Panc1 (cell line): ENCODE measurements around the gene WARS2. TPM values are rescaled to one million over a fixed set of nuclear protein-coding genes. Genes with fewer than 3 reads are reported as not detected.

Source experiments
- ATAC-seq: fragments of 200-7000 bp; cut with Tn5 transposase; 2 replicates; pipeline ENCODE4 v1.9.1; 2020; ENCODE audit warnings: mild to moderate bottlenecking, moderate library complexity
- BruUV-seq: library from RNA; stranded (reverse); fragments of 400-500 nt; replicated peaks from 2 replicates; lab custom pipeline; 2021; lab: Mats Ljungman, UMichigan
- CTCF ChIA-PET: fragments of 300-600 bp; sonication (Branson Sonifier 250); formaldehyde crosslinking; loops from one replicate; lab custom pipeline; 2022; ENCODE audit warnings: antibody characterized with exemption; lab: Charles Lee
- POLR2A ChIA-PET: fragments of 300-600 bp; sonication (Branson Sonifier 250); formaldehyde crosslinking; loops from one replicate; lab custom pipeline; 2022; ENCODE audit warnings: antibody characterized with exemption; lab: Charles Lee
- DNase-seq: peaks from one replicate; pipeline ENCODE4 v3.0.0-alpha.2; 2010; ENCODE audit warnings: low read depth, low spot score
- H3K27ac ChIP-seq: 2 replicates; pipeline ENCODE4 v1.5.1; 2011; ENCODE audit warnings: mild to moderate bottlenecking, low read length, inconsistent platforms
- H3K27me3 ChIP-seq: fragments of 200-500 bp; sonication (Bioruptor generic); 2 replicates; pipeline ENCODE4 v1.6.0; 2014; ENCODE audit warnings: low read length, inconsistent platforms; ENCODE audit not compliant: control insufficient read depth, insufficient read depth
- H3K36me3 ChIP-seq: fragments of 200-500 bp; sonication (Bioruptor generic); 2 replicates; pipeline ENCODE4 v1.5.1; 2014; ENCODE audit warnings: inconsistent platforms, mild to moderate bottlenecking, low read length, moderate library complexity; ENCODE audit not compliant: control insufficient read depth, insufficient read depth
- H3K4me1 ChIP-seq: 2 replicates; pipeline ENCODE4 v1.5.1; 2011; ENCODE audit warnings: inconsistent platforms, mild to moderate bottlenecking, low read length, moderate library complexity; ENCODE audit not compliant: control insufficient read depth, insufficient read depth
- H3K4me3 ChIP-seq, 2 experiments: 2 replicates each; pipeline ENCODE4 v1.5.1; 2011 to 2012; ENCODE audit warnings: low read depth in 2 of 2, low read length in 2 of 2, mild to moderate bottlenecking in 2 of 2, inconsistent platforms in 1 of 2, moderate library complexity in 1 of 2
- H3K9me3 ChIP-seq: fragments of 200-500 bp; sonication (Bioruptor generic); 2 replicates; pipeline ENCODE4 v1.5.1; 2014; ENCODE audit warnings: low read depth, mild to moderate bottlenecking, inconsistent platforms, low read length, moderate library complexity; ENCODE audit not compliant: control insufficient read depth, insufficient read depth
- CTCF ChIP-seq: fragments of 450-650 bp; IDR thresholded peaks from 2 replicates; pipeline ENCODE4 v1.5.1; 2017; ENCODE audit warnings: mild to moderate bottlenecking
- POLR2AphosphoS5 ChIP-seq: IDR thresholded peaks from 2 replicates; pipeline ENCODE4 v1.6.1; 2012; ENCODE audit warnings: mild to moderate bottlenecking, low read depth, low read length, moderate library complexity
- REST ChIP-seq, 2 experiments: IDR thresholded peaks; 2 replicates each; pipeline ENCODE4 v1.6.1; 2011 to 2012; ENCODE audit warnings: low read depth in 2 of 2, control low read depth in 1 of 2, low read length in 1 of 2, mild to moderate bottlenecking in 1 of 2, moderate library complexity in 1 of 2; ENCODE audit not compliant: insufficient read depth in 1 of 2
- SIN3A ChIP-seq: IDR thresholded peaks from 2 replicates; pipeline ENCODE4 v1.6.1; 2012; ENCODE audit warnings: low read depth, mild to moderate bottlenecking, low read length, moderate library complexity, borderline replicate concordance; ENCODE audit not compliant: insufficient read depth
- TCF7L2 ChIP-seq: IDR thresholded peaks from 2 replicates; pipeline ENCODE4 v1.6.1; 2011; ENCODE audit warnings: mild to moderate bottlenecking, low read depth, low read length, inconsistent platforms
- in situ Hi-C: cut with HindIII; loops from 2 replicates; pipeline ENCODE4 v1.10.0; 2016; ENCODE audit warnings: low sequenced_read_pairs, low pct_unique_long_range_greater_than_20kb
- intact Hi-C: fragments of 100-400 bp; cut with micrococcal nuclease; formaldehyde crosslinking; loops from one replicate; pipeline ENCODE4 v1.10.0; 2022; ENCODE audit not compliant: unreplicated experiment
- total RNA-seq: library from RNA; stranded (reverse); gene quantifications from one replicate; pipeline ENCODE4 v1.2.1, GENCODE V29; 2021; ENCODE audit not compliant: unreplicated experiment

The WARS2 gene
- total RNA-seq, 1 experiment from 2014 or later: 6.6 TPM

- BruUV-seq: no TSS peak
- Histone ChIP-seq H3K9me3 (no peaks in the 10 kb centered on the region), H3K27me3 (no peaks in the 10 kb centered on the region), H3K36me3 (no peaks in the 10 kb centered on the region; the same call in 1 of the 2 replicates), H3K4me3 (no peak overlapping the region), H3K4me1 (no peaks in the 10 kb centered on the region), H3K27ac (no peak overlapping the region)
- ChIA-PET CTCF (no interaction called here), POLR2A (no interaction called here)
- intact Hi-C loops: no loop called here
- DNase-seq (no peak), ATAC-seq (no peak)
- in situ Hi-C loops: no loop called here
- no peak for TF ChIP-seq TCF7L2
- TF ChIP-seq POLR2AphosphoS5: no peak
- no peak for TF ChIP-seq CTCF
- no peak for TF ChIP-seq REST (IDR thresholded peaks at IDR 0.05; ENCODE audit: insufficient read depth in 1 of 2, low read depth in 2 of 2, low read length in 1 of 2)
- TF ChIP-seq SIN3A: no peak
These were observed 20.0 kb upstream of the WARS2 start for GRCh38 chr1:119160409-119160808.

- no peak for TF ChIP-seq SIN3A
- no peak for TF ChIP-seq POLR2AphosphoS5
- no peak for TF ChIP-seq REST (IDR thresholded peaks at IDR 0.05; ENCODE audit: insufficient read depth in 1 of 2, low read depth in 2 of 2, low read length in 1 of 2)
- no peak for TF ChIP-seq CTCF
- no peak for TF ChIP-seq TCF7L2
- ATAC-seq: no peak
- Histone ChIP-seq H3K27ac (no peak overlapping the region), H3K36me3 (no peaks in the 10 kb centered on the region; the same call in 1 of the 2 replicates), H3K9me3 (no peaks in the 10 kb centered on the region), H3K27me3 (no peaks in the 10 kb centered on the region), H3K4me3 (no peak overlapping the region), H3K4me1 (no peaks in the 10 kb centered on the region)
- ChIA-PET CTCF (no interaction called here), POLR2A (no interaction called here)
- in situ Hi-C loops (no loop called here), intact Hi-C loops (no loop called here)
- no TSS peak for BruUV-seq
- DNase-seq: no peak
These were observed 19.5 kb upstream of the WARS2 start for GRCh38 chr1:119159966-119160365.
